GM18868 (cell line): ENCODE data around the gene BLOC1S5.

Source experiments
- ATAC-seq: cut with Tn5 transposase; IDR thresholded peaks from one replicate; pipeline ENCODE4 v1.9.1; 2021; ENCODE audit warnings: mild to moderate bottlenecking, moderate library complexity; ENCODE audit not compliant: unreplicated experiment

BLOC1S5 gene

GRCh38 chr6:8082572-8082953 is 18.4 kb upstream of the BLOC1S5 start:
- ATAC-seq = no peak

DNA sequence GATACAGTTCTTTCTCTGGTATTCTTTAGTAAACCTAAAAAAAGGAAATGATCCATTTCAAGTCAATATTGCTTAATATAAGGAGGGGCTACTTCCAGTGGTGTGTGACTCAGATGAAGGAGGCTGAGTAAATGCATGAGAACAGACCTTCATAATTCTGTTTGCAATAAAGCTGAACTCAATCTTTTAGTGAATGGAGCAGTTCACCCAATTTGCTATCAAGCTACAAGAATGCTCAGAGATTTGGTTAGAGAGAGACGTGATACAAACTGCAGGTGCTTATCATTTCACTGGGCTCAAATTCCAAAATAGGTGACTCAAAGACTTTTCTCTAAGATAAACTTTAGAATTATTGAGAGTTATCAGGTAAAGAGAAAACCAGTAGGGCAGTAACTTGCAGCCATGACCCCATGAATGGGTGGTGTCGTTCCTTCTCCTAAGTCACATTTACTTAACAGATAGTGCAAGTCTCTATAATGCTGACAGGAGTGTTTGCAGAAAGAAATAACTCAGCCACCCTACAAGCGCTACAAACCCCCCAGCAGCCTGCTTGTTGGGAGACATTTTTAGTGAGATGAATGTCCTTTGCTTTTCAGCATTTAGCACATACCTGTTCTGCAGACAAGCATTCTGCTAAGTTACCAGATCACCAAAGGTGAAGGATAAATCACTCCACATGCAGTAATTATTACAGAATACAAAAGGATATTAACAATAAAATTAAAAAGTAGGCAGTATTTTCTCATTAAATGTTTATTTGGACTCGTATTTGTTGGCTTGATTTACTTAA is 16.4 kb upstream of the BLOC1S5 start:
- ATAC-seq = no peak

GRCh38 chr6:8079126-8079525 is 14.9 kb upstream of the BLOC1S5 start:
- ATAC-seq = no peak

DNA sequence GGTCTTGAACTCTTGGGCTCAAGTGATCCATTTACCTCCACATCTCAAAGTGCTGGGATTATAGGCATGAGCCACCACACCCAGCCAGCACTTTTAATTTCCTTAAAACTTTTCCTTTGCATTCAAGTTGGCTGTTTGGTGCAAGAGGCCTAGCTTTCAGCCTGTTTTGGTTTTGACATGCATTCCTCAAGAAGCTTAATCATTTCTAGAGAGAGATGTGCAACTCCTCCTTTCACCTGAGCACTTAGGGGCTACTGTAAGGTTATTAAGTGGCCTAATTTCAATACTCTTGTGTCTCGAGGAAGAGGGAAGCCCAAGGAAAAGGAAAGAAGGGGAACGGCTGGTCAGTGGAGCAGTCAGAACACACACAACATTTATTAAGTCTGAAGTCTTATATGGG is 13.8 kb upstream of the BLOC1S5 start:
- no peak for ATAC-seq

DNA sequence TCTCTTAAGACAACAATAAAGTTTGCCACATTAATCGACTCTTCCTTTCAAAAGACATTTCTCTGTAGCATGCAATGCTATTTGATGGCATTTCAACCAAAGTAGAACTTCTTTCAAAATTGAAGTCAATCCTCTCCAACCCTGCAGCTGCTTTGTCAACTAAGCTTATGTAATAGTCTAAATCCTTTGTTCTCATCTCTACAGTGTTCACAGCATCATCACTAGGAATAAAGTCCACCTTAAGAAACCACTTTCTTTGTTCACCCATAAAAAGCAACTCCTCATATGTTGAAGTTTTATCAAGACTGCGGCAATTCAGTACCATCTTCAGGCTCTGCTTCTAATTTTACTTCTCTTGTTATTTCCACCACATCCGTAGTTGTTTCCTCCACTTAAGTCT is 11.5 kb upstream of the BLOC1S5 start:
- no peak for ATAC-seq

GRCh38 chr6:8075185-8075584 is 11.0 kb upstream of the BLOC1S5 start:
- no peak for ATAC-seq

DNA sequence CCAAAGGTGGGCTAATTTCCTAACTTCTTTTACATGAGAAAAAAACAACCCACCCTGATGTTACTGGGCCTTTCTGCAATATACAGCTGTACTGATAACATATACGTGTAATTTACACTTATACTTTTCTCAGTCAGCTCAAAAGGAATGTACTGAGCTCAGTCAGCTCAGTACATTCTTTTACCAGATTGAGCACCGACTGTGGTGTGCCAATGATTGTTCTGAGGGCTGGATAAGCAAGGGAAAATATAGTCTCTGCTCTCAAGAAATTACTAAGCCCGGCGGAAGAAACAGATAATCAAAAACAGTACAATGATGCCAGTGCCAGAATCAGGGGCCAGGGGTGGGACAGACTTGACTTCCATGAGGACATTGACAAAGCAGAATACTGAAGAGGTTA is 10.0 kb upstream of the BLOC1S5 start:
- no peak for ATAC-seq

DNA sequence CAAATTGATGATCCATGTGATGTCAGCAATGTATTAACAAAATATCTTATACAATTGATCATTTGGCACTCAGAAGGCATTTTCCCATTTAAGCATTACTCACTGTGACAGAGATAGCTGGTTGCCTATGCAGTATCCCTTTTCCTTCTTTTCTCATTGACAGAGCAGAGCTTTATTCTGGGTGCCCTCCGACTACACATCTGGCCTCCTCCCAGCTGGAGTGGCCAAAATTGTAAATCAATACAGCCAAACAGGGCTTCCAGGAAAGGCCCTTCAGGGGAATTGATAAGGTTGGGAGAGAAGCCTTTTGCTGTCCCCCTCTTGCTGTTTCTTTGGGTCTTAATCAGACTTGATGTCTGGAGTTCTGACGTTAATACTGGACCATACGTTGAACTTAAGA is 9.6 kb upstream of the BLOC1S5 start:
- no peak for ATAC-seq

DNA sequence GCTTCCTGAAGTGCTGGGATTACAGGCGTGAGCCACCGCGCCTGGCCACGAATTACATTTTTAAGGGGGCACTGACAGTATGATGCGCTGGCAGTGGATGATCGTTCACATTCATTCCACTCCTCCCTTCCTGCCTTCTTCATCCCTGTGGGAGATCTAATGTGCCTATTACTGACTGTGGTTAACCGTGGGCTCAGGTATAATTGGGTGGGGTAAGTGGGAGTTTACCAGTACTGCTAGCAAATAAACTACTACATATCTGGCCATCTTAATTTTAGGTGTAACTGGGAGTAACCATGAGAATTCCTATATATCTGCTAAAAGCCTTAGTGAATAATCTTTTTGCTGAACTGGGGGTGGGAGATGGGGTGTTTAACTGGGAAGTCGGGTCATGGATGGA is 6.5 kb upstream of the BLOC1S5 start:
- ATAC-seq = no peak

DNA sequence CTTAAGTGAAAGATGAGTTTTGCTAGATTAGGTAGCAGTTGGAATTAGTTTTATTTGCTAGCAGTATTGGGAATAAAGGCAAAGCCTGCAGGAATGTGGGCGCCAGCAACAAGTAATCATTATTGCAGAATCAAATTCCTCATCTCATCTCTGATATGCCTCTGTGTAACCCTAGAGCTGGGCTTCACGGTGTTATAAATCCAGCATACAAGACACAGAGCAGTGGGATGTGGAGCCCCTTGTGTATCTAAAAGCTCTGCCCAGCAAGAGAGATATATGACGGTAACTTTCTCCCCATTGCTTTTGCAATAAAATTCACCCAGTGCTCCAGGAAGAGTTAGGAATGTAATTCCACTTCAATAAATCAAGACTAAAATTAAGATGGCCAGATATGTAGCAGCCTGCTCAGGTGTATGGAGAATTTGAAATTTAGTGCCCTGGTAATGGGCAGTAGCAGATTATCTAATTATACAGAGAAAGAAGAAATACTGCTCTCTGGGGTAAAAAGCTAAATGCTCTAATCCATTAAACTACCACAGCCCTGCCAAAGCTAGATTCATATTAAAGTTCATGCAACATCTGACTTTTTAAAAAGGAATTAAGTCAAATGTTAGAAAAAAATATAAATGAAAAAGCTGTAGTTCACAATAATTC is 5.6 kb upstream of the BLOC1S5 start:
- no peak for ATAC-seq

GRCh38 chr6:8069151-8069550 is 5.0 kb upstream of the BLOC1S5 start:
- ATAC-seq = no peak

DNA sequence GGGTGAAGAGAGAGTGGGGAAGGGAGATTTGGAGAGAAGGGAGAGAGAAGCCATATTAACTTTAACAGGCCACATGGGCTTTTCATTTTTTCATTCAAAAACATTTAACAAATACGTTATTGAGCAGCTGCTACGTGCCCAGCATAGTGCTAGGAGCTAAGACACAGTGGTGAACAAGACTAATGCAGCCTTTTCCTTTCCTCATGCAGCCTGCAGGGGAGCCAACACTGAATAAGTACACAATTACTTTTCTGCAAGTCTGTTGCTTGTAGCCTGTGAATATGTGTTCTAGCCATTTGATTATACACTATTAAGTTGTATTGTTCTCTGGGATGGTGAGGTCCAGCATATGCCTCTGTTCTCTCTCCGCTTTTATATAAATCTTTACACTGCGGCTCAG is 1.9 kb upstream of the BLOC1S5 start:
- ATAC-seq = no peak

GRCh38 chr6:8065519-8065911 is 1.3 kb upstream of the BLOC1S5 start:
- peak; percentile 56 for ATAC-seq

DNA sequence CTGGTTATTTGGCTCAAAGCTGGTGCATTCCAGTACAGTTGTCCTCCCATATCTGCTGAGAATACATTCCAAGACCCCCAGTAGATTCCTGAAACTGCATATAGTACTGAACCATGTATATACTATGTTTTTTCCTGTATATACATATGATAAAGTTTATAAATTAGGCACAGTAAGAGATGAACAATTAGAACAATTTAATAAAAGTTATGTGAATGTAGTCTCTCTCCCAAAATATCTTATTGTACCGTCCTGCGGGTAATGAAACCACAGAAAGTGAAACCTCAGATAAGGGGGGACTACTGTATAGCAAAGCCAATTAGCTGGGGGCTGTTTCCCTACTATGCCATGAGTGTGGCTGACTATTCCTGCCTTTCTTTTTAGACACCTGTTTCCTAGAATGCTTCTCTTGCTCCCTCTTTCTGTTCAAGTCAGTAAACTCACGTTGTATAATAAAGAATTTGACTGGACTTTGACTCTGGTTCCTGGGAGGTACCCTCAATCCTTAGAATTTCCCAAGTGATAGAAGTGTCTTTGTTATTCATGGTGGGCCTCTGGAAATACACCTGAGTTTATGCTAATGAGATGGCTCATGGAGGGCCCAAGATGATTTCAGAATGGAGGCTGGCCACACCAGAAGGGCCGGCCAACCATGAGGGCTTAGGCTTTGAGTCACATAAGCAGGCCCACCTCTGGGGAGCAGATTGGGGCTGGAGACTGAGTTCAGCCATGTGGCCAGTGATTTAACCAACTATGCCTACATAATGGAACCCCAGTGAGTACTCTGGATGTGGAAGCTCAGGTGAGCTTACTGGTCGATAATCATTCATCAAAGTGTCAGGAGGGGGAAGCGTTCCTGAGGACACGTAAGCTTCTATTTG is 689 bp upstream of the BLOC1S5 start:
- no peak for ATAC-seq

DNA sequence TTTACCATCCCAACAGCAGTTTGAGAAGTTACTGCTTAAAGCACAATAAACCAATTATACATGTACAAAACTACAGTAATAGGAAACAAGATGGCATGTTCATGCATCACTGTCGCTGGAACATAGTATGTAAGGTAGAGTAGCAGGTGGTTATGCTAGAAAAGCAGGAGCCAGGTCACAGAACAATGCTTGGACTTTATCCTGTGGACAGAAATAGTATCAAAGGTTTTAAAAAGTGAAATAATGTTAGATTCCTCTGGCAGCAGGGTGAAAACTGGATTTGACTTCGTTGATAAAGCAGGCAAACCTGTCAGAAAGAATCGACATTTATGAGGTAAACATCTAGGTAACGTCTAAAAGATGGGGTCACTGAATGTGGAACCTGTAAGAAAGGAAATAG is 2.5 kb downstream of the BLOC1S5 start:
- ATAC-seq = no peak

- ATAC-seq = no peak
Measured at GRCh38 chr6:8060346-8060745, 3.8 kb downstream of the BLOC1S5 start.

- no peak for ATAC-seq
Measured at GRCh38 chr6:8059129-8059528, 5.1 kb downstream of the BLOC1S5 start.

GRCh38 chr6:8057793-8058192 is 6.4 kb downstream of the BLOC1S5 start:
- no peak for ATAC-seq

- no peak for ATAC-seq
Measured at GRCh38 chr6:8057263-8057662, 6.9 kb downstream of the BLOC1S5 start.

- ATAC-seq = no peak
Measured at GRCh38 chr6:8054276-8054675, 9.9 kb downstream of the BLOC1S5 start.

- no peak for ATAC-seq
Measured at GRCh38 chr6:8047541-8048292, 16.5 kb downstream of the BLOC1S5 start.
